ENCODE measurements around the gene CHST6. TPM values are rescaled to one million over a fixed set of nuclear protein-coding genes. Genes with fewer than 3 reads are reported as not detected.

Gene CHST6
- total and polyA plus RNA-seq, 2 donors (not counting 1 experiment from before 2014, with no cell fraction given) = 0.17 TPM; not detected in 1

- no peak overlapping the region for H3K27ac Mint-ChIP-seq
- H3K4me3 ChIP-seq (ENCODE audit: control extremely low read depth in 1 of 5, extremely low read depth in 1 of 5, insufficient read depth in 1 of 5, low read depth in 2 of 5, low read length in 4 of 5) = no peak overlapping the region
- H3K4me1 ChIP-seq (ENCODE audit: control insufficient read depth in 2 of 2, insufficient read depth in 2 of 2, low read length in 2 of 2) = no peaks in the 10 kb centered on the region
- TF ChIP-seq EZH2 (IDR thresholded peaks at IDR 0.05; ENCODE audit: borderline replicate concordance, insufficient read depth, low read depth, low read length, poor library complexity, severe bottlenecking) = no peak
- TF ChIP-seq CTCF (IDR thresholded peaks at IDR 0.05) = no peak
- DNase-seq (no peak), ATAC-seq (ENCODE audit: low read depth) (no peak)
- H3K4me2 ChIP-seq (replicated peaks; ENCODE audit: low read depth, low read length, poor library complexity, severe bottlenecking) = no peak overlapping the region
- no peaks in the 10 kb centered on the region for H4K20me1 ChIP-seq (ENCODE audit: control insufficient read depth, insufficient read depth, low read length, poor library complexity, severe bottlenecking)
- H3K27me3 ChIP-seq (replicated peaks in 1 of 4; ENCODE audit: control extremely low read depth in 1 of 4, control insufficient read depth in 3 of 4, insufficient read depth in 4 of 4, low read length in 3 of 4) = no peaks in the 10 kb centered on the region
- 26% methylated on average over 3 of the region's 4 CpGs for WGBS (ENCODE audit: insufficient coverage)
- no peak overlapping the region for H3K27ac ChIP-seq (ENCODE audit: low read length in 2 of 2)
- no peak overlapping the region for H3K9ac ChIP-seq (ENCODE audit: low read length)
- H3K4me1 Mint-ChIP-seq = peaks cover 2% of the 10 kb centered on the region
- H3K36me3 ChIP-seq (replicated peaks in 1 of 2; ENCODE audit: control extremely low read depth in 1 of 2, control insufficient read depth in 1 of 2, extremely low read depth in 1 of 2, insufficient read depth in 2 of 2, low read length in 1 of 2) = no peaks in the 10 kb centered on the region
- intact Hi-C loops (cut with micrococcal nuclease) = no loop called here
- H3K4me3 Mint-ChIP-seq = no peak overlapping the region
- H3K27me3 Mint-ChIP-seq = peaks cover 7% of the 10 kb centered on the region
- ChIA-PET CTCF (interaction anchor here (0.7 to 1.3 kb wide), 3 partner anchors 26 to 245 kb away, joined by 3 read pairs; partner anchors contain the start of gene CFDP1), POLR2A (no interaction called here)
- no peaks in the 10 kb centered on the region for H3K9me3 ChIP-seq (ENCODE audit: control extremely low read depth in 1 of 3, control insufficient read depth in 2 of 3, insufficient read depth in 1 of 3, low read length in 2 of 3)
- H3K9me3 Mint-ChIP-seq (ENCODE audit: insufficient read depth) = no peaks in the 10 kb centered on the region
- no peaks in the 10 kb centered on the region for H3K79me2 ChIP-seq (ENCODE audit: control insufficient read depth, insufficient read depth, low read length)
- no peak overlapping the region for H2AFZ ChIP-seq (ENCODE audit: insufficient read depth, low read depth, low read length, poor library complexity, severe bottlenecking)
These were observed 17.4 kb downstream of the CHST6 start for GRCh38 chr16:75477680-75478473.

- DNase-seq = no peak
- no peak overlapping the region for H3K27ac ChIP-seq (ENCODE audit: low read length in 2 of 2)
- Mint-ChIP-seq H3K9me3 (ENCODE audit: insufficient read depth) (no peaks in the 10 kb centered on the region), H3K27ac (no peak overlapping the region), H3K4me1 (peaks cover 2% of the 10 kb centered on the region), H3K4me3 (no peak overlapping the region), H3K27me3 (peaks cover 7% of the 10 kb centered on the region)
- no peaks in the 10 kb centered on the region for H3K27me3 ChIP-seq (replicated peaks in 1 of 4; ENCODE audit: control extremely low read depth in 1 of 4, control insufficient read depth in 3 of 4, insufficient read depth in 4 of 4, low read length in 3 of 4)
- TF ChIP-seq EZH2 (IDR thresholded peaks at IDR 0.05; ENCODE audit: borderline replicate concordance, insufficient read depth, low read depth, low read length, poor library complexity, severe bottlenecking) = no peak
- TF ChIP-seq CTCF (IDR thresholded peaks at IDR 0.05) = no peak
- H3K4me2 ChIP-seq (replicated peaks; ENCODE audit: low read depth, low read length, poor library complexity, severe bottlenecking) = no peak overlapping the region
- H2AFZ ChIP-seq (ENCODE audit: insufficient read depth, low read depth, low read length, poor library complexity, severe bottlenecking) = no peak overlapping the region
- no peaks in the 10 kb centered on the region for H3K36me3 ChIP-seq (replicated peaks in 1 of 2; ENCODE audit: control extremely low read depth in 1 of 2, control insufficient read depth in 1 of 2, extremely low read depth in 1 of 2, insufficient read depth in 2 of 2, low read length in 1 of 2)
- no peaks in the 10 kb centered on the region for H3K4me1 ChIP-seq (ENCODE audit: control insufficient read depth in 2 of 2, insufficient read depth in 2 of 2, low read length in 2 of 2)
- no peak for ATAC-seq (ENCODE audit: low read depth)
- no peaks in the 10 kb centered on the region for H3K9me3 ChIP-seq (ENCODE audit: control extremely low read depth in 1 of 3, control insufficient read depth in 2 of 3, insufficient read depth in 1 of 3, low read length in 2 of 3)
- WGBS (ENCODE audit: insufficient coverage) = 70% methylated on average over 3 of the region's 8 CpGs
- CTCF ChIA-PET = interaction anchor here (0.7 to 1.1 kb wide), 2 partner anchors 27 to 43 kb away, joined by 3 read pairs; partner anchors contain the start of gene CFDP1
- H3K79me2 ChIP-seq (ENCODE audit: control insufficient read depth, insufficient read depth, low read length) = no peaks in the 10 kb centered on the region
- POLR2A ChIA-PET = interaction anchor here (0.7 kb wide), 1 partner anchor 271 kb away, joined by 3 read pairs; no protein-coding TSS in a partner anchor
- H4K20me1 ChIP-seq (ENCODE audit: control insufficient read depth, insufficient read depth, low read length, poor library complexity, severe bottlenecking) = no peaks in the 10 kb centered on the region
- H3K4me3 ChIP-seq (ENCODE audit: control extremely low read depth in 1 of 5, extremely low read depth in 1 of 5, insufficient read depth in 1 of 5, low read depth in 2 of 5, low read length in 4 of 5) = no peak overlapping the region
- no peak overlapping the region for H3K9ac ChIP-seq (ENCODE audit: low read length)
- intact Hi-C loops (cut with micrococcal nuclease) = no loop called here
These were observed 18.4 kb downstream of the CHST6 start for GRCh38 chr16:75476817-75477216.

All from B cell (primary cell).